HG03095 (cell line): Measurements from ENCODE around the gene NUDC.

Experiments
- ATAC-seq: cut with Tn5 transposase; IDR thresholded peaks from one replicate; pipeline ENCODE4 v1.9.1; 2021; ENCODE audit warnings: moderate library complexity; ENCODE audit not compliant: unreplicated experiment

The NUDC gene

DNA sequence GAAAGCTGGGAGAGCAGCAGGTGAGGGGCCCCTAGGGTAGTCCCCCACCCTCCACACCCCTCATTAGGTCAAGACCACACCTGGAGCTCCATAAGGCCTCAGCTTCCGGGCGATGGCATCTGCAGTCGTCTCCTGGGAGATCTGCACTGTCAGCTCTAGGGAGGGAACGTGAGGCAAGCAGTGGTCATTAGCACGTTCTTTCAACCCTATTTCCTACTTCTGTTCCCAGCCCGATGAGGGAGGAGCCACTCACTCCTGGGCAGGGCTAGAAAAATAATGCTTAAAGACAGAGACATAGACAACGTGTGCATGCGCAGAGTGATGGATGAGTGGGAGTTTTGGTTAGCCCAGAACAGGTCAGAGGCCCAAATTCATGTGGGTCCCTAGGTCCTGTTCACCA lies 29.1 kb downstream of the NUDC start:
- no peak for ATAC-seq

DNA sequence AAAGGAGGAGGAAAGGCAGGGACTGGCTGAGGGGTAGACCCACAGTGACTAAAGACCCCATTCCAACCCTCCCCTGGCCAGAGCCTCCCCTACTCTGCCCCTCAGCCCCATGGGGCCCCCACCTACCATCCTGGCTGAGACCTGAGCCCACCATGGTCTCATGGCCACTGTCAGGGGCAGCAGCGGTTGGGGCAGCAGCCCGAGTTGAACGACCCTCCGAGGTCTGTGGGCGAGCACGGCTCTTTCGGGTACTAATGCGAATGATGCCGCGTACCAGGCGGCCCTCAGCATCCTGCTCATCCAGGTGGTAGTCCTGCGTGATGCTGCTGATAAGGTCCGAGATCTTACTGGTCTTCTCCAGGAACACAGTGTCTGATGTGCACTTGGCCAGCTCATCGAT lies 29.7 kb downstream of the NUDC start:
- no peak for ATAC-seq

DNA sequence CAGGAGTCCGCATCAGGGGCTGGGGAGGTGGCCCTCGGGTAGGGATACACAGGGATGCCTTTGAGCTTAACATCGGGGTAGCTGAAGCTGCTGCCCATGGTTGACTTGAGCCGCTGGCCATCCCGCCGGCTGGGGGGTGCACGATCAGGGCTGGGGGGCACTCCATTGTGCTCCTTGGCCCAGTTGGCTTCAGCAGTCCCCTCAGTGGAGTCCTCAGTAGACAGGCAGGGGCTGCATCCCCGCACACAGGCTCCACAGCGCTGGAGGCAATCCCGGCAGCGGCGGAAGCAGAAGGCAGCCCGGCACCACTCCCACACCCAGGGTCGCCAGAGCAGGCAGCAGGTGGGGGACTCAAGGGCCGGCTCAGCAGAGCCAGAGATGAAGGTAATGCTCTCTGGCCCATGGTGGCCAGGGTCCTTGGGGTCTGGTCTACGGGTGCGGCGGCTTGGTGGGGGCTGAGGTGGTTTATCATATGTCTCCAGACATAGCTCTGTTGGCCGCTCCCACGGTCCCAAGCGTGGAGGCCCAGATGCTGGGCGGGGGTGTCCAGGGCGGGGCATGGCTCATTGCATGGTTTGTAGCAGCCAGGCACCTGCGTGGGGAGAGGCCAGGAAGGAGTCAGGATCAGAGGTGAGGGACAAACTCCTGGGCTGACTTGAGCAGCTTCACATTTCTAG lies 30.4 kb downstream of the NUDC start:
- ATAC-seq, result no peak

DNA sequence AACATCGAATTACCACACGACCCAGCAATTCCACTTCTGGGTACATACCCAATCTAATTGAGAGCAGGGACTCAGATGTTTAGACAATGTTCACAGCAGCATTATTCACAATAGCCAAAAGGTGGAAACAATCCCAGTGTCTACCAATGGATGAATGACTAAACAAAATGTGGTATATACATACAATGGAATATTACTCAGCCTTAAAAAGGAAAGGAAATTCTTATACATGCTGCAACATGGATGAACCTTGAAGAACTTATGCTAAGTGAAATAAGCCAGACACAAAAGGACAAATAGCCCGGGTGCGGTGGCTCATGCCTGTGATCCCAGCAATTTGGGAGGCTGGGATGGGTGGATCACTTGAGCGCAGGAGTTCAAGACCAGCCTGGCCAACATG lies 31.8 kb downstream of the NUDC start:
- ATAC-seq, result no peak

DNA sequence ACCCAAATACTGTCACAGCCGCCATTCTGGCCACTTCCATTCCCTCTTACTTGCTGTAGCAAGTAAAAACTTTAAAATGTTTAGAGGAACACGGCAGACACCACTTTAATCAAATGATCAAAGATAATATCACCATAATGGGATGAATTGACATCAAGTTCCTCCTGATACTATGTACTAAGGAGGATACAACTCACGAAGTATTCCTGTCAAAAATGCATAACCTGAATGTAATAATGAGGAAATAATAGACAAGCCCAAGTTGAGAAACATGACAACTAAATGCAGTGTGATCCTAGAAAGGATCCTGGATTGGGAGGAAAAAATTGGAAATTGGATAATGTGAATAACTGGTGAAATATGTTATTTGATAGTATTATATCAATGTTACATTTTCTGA lies 34.8 kb downstream of the NUDC start:
- no peak for ATAC-seq

DNA sequence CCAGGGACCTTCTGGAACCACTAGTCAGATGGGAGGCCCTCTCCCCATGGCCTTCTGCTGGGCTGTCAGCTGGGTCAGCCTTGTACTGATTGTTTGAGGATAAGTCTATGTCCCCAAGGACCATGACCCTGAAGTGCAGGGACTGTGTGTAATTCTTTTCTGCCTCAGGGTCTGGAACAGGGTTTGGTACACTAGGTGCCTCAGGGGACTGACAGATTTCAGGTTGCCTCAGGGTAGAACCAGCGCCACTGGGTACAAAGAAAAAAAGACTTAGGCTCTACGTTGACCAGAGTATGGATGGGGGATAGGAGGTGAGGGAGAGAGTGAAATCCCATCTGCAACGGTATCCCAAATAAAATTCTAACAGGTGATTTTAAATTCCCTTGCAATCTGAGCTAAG lies 35.8 kb downstream of the NUDC start:
- no peak for ATAC-seq

DNA sequence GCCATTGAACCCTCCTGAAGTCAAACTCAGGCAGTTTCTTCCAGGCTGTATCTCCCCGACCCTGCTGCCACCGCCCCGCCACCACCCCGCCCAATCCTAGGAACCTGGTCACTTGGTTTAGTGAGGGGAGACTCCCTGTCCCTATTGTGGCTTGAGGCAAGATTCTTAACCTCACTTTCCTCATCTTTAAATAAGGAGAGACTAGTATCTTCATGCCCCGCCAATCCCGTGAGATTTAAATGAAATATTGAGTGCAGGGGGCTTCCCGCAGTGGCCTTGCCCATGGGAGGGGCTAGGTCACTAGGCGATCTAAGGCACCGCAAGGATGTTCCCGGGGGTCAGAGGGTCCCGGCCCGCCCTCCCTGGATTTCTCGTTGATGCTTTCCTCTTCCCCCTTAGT lies 37.7 kb downstream of the NUDC start:
- no peak for ATAC-seq

DNA sequence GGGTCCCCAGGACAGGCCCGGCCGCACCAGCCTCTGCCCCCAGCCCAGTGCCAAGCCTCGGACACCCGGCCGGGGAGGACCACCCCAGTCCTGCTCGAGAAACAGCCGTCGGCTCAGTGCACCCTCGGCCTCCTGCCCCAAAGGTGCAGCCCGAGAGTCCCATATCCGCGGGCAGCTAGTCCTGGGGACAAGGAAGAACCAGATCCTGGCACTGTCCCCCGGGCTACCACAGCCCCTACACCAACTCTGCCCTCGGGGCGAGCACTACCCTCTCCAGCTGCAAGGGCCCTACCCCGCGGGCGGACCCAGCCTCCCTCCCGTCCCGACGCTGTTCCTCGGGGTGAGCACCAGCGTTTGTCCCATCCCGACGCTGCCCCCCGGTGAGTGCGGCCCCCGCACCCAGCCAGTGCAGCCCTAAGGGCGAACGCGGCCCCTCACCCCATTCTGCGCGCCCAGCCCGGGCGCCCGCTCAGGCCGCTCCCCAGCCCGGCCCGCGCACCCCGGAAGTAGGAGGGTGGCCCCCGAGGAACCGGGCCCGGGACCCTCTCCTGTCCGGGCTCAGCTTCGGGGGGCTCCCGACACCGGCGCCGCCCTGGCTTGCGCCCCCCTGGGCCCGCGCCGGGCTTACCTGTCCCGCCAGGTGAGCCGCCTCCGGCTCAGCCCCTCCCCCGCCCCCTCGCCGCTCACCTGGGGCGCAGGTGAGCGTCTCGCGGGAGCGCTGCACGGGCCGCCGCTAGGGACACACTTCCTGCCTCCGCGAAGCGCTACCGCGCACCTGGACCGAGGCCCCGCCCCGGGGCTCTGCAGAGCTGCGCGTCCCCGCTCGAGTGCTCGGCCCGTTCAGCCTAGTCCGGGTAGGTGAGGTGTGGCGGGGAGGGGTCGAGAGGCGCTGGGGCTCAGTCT lies 38.4 kb downstream of the NUDC start, which contains the start of gene KDF1:
Gene KDF1 (minus strand): TSS at position 747 of the 903 bp plus-strand sequence. CDS start 8,088 bp downstream, outside the sequence.
- ATAC-seq, result no peak

DNA sequence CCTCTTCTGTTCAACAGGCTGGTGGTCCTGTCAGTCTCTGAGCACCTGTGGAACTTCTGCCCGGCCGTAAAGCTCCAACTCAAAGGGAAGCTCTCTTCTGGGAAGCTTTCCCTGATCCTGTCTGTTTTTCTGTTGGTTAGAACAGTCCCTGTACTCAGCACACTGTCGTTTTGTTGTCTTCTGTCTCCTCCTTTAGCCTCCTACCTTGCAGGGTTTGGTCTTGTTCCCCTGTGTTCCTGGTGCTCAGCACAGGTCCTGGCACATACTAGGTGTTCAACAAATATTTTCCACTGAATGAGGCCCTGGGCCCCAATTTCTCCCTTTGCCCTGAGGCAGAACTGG lies 39.1 kb downstream of the NUDC start:
- no peak for ATAC-seq

DNA sequence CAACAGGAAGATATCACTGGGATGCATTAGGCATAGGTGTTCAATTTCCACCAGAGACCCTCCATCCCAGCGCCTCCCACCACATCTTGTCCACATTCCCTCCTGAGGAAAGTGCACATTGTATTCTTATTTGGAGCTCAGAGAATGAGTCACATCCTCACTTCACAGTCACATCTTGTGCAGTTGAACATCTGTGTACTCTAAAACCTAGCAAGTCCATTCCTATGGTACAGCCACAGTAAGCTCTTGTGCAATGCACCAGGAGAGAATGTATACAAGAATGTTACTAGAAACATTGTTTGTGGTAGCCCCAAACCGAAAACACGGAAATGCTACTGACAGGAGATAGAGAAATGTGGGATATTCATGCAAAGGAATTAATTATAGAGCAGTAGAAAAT lies 40.3 kb downstream of the NUDC start:
- no peak for ATAC-seq

DNA sequence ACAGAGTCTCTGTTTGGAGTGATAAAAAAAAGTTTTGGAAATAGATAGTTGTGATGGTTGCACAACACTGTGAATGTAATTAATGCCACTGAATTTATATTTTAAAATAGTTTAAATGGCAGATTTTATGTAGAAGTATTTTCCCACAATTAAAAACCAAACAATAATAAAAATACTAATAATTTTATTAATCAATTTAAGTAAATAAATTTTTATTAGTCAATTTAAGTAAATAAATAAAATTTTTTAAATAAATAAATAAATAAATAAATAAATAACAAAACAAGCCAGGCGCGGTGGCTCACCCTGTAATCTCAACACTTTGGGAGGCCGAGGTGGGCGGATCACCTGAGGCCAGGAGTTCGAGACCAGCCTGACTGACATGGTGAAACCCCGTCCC lies 43.7 kb downstream of the NUDC start:
- ATAC-seq, result no peak

DNA sequence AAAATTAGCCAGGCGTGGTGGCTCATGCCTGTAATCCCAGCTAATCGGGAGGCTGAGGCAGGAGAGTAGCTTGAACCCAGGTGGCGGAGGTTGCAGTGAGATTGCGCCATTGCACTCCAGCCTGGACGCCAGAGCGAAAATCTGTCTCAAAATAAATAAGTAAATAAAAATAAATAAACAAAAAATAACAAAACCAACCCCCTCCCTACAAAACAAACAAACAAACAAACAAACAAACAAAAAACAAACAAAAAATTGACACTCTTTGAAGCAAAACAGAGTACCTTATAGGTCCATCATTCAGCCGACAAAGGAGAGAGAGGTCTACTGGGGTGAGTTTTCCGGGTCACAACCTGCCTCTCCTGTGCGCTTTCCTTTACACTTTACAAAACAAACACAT lies 44.1 kb downstream of the NUDC start:
- ATAC-seq, result no peak

DNA sequence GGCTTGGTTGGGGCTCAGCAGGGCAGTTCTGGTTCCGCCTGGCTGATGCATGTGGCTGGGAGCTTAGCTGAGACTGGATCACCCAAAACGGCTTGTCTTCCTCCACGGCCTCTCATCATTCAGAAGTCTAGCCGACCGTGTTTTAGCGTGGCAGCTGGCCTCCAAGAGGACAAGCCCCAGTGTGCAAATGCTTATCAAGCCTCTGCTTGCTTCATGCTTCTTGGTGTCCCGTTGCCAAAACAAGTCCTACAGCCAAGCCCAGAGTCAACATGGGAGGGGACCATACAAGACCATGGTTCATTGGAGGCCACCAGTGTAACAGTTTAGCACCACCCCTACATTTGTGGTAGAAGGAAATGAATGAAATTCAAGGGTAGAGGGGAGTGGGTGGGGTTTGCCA lies 49.3 kb downstream of the NUDC start:
- ATAC-seq, result no peak

DNA sequence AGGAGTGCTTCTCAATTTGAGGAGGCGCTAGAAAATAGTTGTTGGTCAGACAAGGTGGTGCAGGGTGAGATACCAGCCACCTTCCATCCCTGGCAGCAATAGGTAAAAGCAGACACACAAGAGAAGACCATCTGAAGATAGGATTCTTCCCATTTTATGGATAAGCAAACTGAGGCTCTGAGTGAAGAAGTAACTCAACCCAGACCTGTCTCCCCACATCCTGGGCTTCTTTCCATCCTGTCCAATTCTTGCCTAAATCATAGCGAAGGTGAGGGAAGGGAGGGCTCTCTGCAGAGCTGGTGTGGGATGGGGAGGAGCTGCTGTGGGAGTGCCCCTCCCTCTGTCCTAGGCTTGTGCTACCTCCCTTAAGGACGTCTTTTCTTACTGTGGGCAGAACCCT lies 50.0 kb downstream of the NUDC start:
- no peak for ATAC-seq

DNA sequence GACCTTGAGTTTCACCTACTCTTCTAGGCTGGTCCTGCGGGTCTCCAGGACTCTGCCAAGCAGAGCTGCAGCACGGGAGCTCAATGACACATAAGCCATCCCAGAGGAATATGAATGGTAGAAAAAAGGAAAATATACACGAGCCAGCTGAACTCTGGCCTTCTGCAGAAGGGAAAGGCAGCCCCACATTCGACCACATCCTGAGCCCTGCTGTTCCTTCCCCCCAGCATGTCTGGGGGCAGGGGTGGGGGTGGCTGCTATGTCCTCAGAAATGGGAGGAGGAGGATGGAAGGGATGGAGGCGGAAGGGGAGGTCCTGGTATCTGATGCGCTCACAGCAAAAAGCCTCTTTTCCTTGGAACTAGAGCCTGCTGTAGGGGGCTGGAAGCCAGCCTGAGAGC lies 50.8 kb downstream of the NUDC start:
- no peak for ATAC-seq

DNA sequence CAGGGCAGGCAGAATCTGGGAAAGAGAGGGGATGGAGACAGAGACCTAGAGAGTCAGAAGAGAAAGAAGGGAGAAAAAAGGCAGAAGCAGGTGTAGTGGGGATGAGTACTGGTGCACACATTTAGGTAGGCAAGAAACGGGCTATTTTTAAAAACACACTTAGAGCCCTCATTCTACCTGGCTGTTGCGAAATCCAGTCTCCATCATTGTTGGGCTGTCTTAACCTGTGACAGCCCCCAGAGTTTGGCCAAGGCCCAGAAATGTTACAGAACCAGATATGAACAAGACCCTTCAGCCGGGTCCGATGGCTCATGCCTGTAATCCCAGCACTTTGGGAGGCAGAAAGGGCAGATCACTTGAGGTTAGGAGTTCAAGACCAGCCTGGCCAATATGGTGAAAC lies 51.3 kb downstream of the NUDC start:
- ATAC-seq, result no peak

DNA sequence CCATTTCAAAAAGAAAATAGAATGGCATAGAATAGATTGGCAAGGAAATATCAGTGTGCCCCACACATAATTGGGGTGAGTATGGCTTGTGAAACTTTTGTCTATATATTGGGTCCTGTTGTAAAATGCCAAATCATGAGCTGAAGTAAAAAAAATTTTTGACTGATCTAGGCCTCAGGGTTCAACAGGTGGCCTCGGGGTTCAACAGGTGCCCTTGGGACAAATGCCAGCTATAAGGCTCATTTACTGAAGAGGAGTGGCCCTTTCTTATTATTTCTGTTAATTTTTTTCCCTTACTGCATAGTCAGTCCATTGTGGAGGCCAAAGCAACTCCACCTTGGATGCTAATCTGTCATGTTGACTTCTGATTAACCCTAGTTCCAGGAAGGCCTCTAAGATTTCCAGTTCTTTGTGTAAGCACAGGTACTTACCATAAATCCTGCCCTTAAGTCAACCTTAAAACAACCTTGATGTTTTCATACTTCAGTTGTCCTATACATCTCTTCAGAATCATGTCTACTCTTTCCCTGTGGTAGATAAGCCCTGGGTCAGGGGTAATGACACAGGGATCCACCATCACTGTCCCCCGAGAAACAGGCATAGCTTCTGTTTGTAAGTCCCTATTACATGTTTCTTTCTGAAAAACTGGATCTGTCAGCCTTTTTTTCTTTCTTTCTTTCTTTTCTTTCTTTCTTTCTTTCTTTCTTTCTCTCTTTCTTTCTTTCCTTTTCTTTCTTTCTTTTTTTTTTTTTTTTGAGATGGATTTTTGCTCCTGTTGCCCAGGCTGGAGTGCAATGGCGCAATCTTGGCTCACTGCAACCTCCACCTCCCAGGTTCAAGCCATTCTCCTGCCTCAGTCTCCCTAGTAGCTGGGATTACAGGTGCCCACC lies 55.3 kb downstream of the NUDC start:
- no peak for ATAC-seq

DNA sequence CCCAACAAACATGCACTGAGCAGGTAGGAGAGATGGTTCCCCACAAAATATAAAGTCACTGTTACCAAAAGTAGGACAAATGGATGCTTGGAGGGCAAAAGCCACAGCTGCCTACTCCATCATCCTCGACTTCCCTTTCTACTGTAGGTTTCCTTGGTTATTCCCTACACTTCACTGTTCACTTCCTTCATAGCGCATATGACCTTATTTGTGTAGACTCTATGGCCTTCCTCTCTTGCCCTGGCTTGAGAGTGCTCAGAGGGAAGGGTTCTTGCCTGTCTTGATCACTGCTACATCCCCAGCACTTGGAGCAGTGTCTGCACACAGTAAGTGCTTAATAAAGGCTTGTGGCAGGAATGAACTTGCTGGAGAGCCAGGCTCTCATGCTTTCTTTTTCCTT lies 57.4 kb downstream of the NUDC start:
- no peak for ATAC-seq

DNA sequence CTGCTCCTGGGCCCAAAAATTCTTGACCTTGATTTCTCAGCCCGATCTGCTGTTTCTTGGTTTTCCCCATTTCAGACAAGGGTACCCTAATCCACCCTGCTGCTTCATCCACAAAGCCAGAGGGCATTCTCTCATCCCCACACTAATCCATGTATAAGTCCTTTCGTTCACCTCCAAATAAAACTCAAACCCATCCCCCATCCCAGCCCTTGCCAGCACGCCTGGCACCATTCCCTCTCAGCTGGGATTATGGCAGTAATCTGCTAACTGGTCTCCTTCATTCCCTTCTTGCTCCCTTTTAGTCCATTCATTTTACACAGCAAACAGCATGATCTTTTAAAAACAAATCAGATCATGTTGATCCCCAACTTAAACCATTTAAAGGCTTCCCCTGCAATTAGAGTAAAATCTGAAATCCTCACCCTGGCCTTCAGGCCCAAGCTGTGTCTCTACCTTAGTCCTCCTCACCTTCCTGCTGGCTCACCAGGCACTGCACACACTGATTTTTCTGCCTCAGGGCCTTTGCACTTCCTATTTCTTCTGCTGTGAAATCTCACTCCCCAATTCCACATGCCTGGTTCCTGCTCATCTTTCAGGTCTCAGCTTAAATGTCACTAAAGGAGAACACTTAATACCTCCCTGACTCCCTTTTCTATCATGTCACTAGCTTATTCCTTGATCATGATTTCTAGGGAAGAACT lies 59.8 kb downstream of the NUDC start:
- ATAC-seq, result no peak

DNA sequence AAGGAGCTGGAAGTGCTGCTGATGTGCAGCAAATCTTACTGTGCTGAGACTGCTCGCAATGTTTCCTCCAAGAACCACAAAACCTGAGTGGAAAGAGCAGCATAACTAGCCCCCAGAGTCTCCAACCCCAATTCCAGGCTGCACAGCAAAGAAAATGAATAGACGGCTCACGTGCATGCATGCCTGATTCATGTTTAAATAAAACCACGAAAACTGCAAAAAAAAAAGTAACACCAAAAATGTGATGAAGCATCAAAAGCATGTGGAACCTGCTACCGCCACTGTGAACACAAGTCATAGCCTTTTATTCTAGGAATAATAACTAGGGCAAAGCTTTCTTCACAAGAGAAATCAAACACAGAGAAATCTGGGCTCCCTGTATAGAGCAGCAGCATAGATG lies 62.3 kb downstream of the NUDC start:
- no peak for ATAC-seq

DNA sequence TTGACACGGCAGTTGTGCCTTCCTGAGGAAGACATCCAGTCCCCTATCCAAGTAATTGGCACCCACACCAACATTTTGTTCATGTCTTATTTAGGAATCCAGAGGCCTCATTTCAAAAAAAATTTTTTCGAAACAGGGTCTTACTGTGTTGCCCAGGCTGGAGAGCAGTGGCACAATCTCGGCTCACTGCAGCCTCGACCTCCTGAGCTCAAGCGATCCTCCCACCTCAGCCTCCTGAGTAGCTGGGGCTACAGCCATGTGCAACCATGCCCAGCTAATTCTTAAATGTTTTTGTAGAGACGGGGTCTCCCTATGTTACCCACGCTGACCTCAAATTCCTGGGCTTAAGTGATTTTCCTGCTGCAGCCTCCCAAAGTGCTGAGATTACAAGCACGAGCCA lies 62.7 kb downstream of the NUDC start:
- ATAC-seq, result no peak
